AG10803 (cell line): ENCODE results near the gene TXNRD3.

ENCODE experiments used
- DNase-seq: peaks from one replicate; pipeline ENCODE4 v3.0.0; 2010; ENCODE audit warnings: low read depth
- H3K4me3 ChIP-seq: 2 replicates; pipeline ENCODE4 v1.5.1; 2011; ENCODE audit warnings: mild to moderate bottlenecking, low read length, control low read depth
- CTCF ChIP-seq: conservative IDR thresholded peaks from 2 replicates; pipeline ENCODE4 v1.5.1; 2011; ENCODE audit warnings: mild to moderate bottlenecking, low read length, control low read depth, inconsistent platforms

The TXNRD3 gene

GRCh38 chr3:126582311-126582710 lies 72.6 kb downstream of the TXNRD3 start:
- no peak for TF ChIP-seq CTCF
- DNase-seq: no peak
- no peak overlapping the region for H3K4me3 ChIP-seq

GRCh38 chr3:126581569-126581968 lies 73.4 kb downstream of the TXNRD3 start:
- no peak overlapping the region for H3K4me3 ChIP-seq
- TF ChIP-seq CTCF: no peak
- DNase-seq: no peak

- no peak for TF ChIP-seq CTCF
- no peak overlapping the region for H3K4me3 ChIP-seq
- no peak for DNase-seq
Observed at GRCh38 chr3:126580746-126581145, 74.2 kb downstream of the TXNRD3 start.

- no peak for DNase-seq
- no peak overlapping the region for H3K4me3 ChIP-seq
- no peak for TF ChIP-seq CTCF
Observed at GRCh38 chr3:126578702-126579101, 76.2 kb downstream of the TXNRD3 start.

GRCh38 chr3:126577261-126577660 lies 77.7 kb downstream of the TXNRD3 start:
- TF ChIP-seq CTCF: no peak
- no peak overlapping the region for H3K4me3 ChIP-seq
- no peak for DNase-seq

GRCh38 chr3:126573492-126574117 lies 81.3 kb downstream of the TXNRD3 start:
- no peak overlapping the region for H3K4me3 ChIP-seq
- TF ChIP-seq CTCF: no peak
- DNase-seq: no peak

GRCh38 chr3:126571078-126571477 lies 83.8 kb downstream of the TXNRD3 start:
- H3K4me3 ChIP-seq: no peak overlapping the region
- no peak for TF ChIP-seq CTCF
- DNase-seq: no peak
